ENCODE data around the gene ZC3H12C.

DNA sequence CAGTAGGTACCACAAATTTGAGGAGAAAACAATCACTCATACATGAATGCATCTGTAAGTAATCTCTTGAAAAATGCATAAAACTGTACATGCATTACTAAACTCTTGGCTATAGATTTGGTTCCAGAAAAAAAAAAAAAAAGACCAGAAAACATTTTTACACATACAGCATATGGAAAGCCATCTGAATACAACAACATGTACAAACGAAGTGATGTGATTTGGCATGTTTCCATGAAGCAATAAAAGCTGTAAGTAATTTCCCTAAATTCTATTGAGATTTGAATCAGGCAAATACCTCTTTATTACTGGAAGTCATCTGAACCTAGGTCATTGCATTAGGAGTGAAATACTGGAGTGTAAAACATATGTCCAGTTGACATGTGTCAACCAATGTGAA lies 31.9 kb upstream of the ZC3H12C start:
- TF ChIP-seq, protein P1, sequence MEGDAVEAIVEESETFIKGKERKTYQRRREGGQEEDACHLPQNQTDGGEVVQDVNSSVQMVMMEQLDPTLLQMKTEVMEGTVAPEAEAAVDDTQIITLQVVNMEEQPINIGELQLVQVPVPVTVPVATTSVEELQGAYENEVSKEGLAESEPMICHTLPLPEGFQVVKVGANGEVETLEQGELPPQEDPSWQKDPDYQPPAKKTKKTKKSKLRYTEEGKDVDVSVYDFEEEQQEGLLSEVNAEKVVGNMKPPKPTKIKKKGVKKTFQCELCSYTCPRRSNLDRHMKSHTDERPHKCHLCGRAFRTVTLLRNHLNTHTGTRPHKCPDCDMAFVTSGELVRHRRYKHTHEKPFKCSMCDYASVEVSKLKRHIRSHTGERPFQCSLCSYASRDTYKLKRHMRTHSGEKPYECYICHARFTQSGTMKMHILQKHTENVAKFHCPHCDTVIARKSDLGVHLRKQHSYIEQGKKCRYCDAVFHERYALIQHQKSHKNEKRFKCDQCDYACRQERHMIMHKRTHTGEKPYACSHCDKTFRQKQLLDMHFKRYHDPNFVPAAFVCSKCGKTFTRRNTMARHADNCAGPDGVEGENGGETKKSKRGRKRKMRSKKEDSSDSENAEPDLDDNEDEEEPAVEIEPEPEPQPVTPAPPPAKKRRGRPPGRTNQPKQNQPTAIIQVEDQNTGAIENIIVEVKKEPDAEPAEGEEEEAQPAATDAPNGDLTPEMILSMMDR (IDR thresholded peaks at IDR 0.05): no peak
- no peak for TF ChIP-seq POLR2A (IDR thresholded peaks at IDR 0.05)
